ENCODE results near the gene ZMYND8. TPM values are rescaled to one million over a fixed set of nuclear protein-coding genes. Genes with fewer than 3 reads are reported as not detected.

The ZMYND8 gene
- total and polyA plus RNA-seq, 10 of the 15 experiments (the other 5 are each of a cell fraction or from before 2014, with no cell fraction given), result 12.9 to 54.8 (median 23.1) TPM

- RAD21 ChIA-PET (ENCODE audit: unreplicated experiment), result interaction anchor here (0.7 to 5.9 kb wide), 4 partner anchors 13 to 514 kb away, joined by 3 to 141 read pairs (median 4); no protein-coding TSS in a partner anchor
- Histone ChIP-seq H3K27me3 (replicated peaks in 1 of 2; ENCODE audit: control insufficient read depth in 2 of 2, insufficient read depth in 2 of 2, low read length in 1 of 2) (no peaks in the 10 kb centered on the region), H3K79me2 (ENCODE audit: control insufficient read depth, insufficient read depth, low read length) (no peaks in the 10 kb centered on the region), H3K4me1 (ENCODE audit: control insufficient read depth, insufficient read depth, low read length) (peaks cover 17% of the 10 kb centered on the region), H3K9me3 (replicated peaks; ENCODE audit: control insufficient read depth, insufficient read depth, low read length) (no peaks in the 10 kb centered on the region), H3K27ac (ENCODE audit: control insufficient read depth, insufficient read depth) (no peak overlapping the region), H3K36me3 (ENCODE audit: control insufficient read depth in 2 of 2, insufficient read depth in 2 of 2, low read length in 1 of 2) (no peaks in the 10 kb centered on the region), H3K9ac (ENCODE audit: control insufficient read depth, insufficient read depth, low read length) (no peak overlapping the region), H3K4me3 (no peak overlapping the region), H4K20me1 (ENCODE audit: control insufficient read depth, insufficient read depth) (no peaks in the 10 kb centered on the region), H3K4me2 (ENCODE audit: control insufficient read depth, insufficient read depth) (0 out of 2 replicates have a peak overlapping the region, but pooled peaks have one; percentile 2), H2AFZ (ENCODE audit: control insufficient read depth, low read depth, low read length) (no peak overlapping the region)
- BruUV-seq (replicated peaks), result no TSS peak
- WGBS (ENCODE audit: insufficient coverage, insufficient replicate concordance, low lambda C conversion rate, missing lambda C conversion rate), result 74% methylated on average over 9 of the region's 9 CpGs
- DNase-seq (ENCODE audit: low read depth, low spot score), result no peak
- no peak for ATAC-seq
- no peak for FAIRE-seq
- intact Hi-C loops (cut with micrococcal nuclease; ENCODE audit: unreplicated experiment), result no loop called here
- TF ChIP-seq RB1 (IDR thresholded peaks at IDR 0.05; ENCODE audit: borderline replicate concordance), result no peak
- TF ChIP-seq EGR1 (IDR thresholded peaks at IDR 0.05; ENCODE audit: borderline replicate concordance in 1 of 2, low read depth in 2 of 2, low read length in 2 of 2), result no peak
- no peak for TF ChIP-seq BRCA1 (IDR thresholded peaks at IDR 0.05; ENCODE audit: low read depth, low read length)
- POLR2A ChIA-PET, result interaction anchor here (0.6 to 1.2 kb wide), 4 partner anchors 42 to 494 kb away, joined by 3 to 6 read pairs (median 4); no protein-coding TSS in a partner anchor
- in situ Hi-C loops (cut with MboI), result no loop called here
- SMC1A ChIA-PET (ENCODE audit: uncharacterized antibody, unreplicated experiment), result interaction anchor here (0.6 to 7.1 kb wide), 2 partner anchors 181 to 189 kb away, joined by 3 to 140 read pairs; no protein-coding TSS in a partner anchor
- CTCF ChIA-PET, result interaction anchor here (0.6 to 16.9 kb wide), 2 partner anchors 182 to 198 kb away, joined by 4 to 326 read pairs; no protein-coding TSS in a partner anchor
Observed at GRCh38 chr20:47201074-47201730, 155.3 kb downstream of the ZMYND8 start.

GRCh38 chr20:47198996-47199552 is 157.4 kb downstream of the ZMYND8 start:
- CTCF ChIA-PET, result interaction anchor here (0.7 to 16.9 kb wide), 16 partner anchors 10 to 1421 kb away, joined by 3 to 326 read pairs (median 4); no protein-coding TSS in a partner anchor
- no peak overlapping the region for H3K4me2 ChIP-seq (ENCODE audit: control insufficient read depth, insufficient read depth)
- H3K27ac ChIP-seq (ENCODE audit: control insufficient read depth, insufficient read depth), result no peak overlapping the region
- no peaks in the 10 kb centered on the region for H3K9me3 ChIP-seq (replicated peaks; ENCODE audit: control insufficient read depth, insufficient read depth, low read length)
- DNase-seq (ENCODE audit: low read depth, low spot score) (no peak), FAIRE-seq (no peak), ATAC-seq (no peak)
- H3K9ac ChIP-seq (ENCODE audit: control insufficient read depth, insufficient read depth, low read length), result no peak overlapping the region
- in situ Hi-C loops (cut with MboI) (loop anchor here (5.0 kb wide), 1 partner anchor 183 kb away; no protein-coding TSS in a partner anchor), intact Hi-C loops (cut with micrococcal nuclease; ENCODE audit: unreplicated experiment) (loop anchor here (5.0 to 10.0 kb wide), 2 partner anchors 73 to 444 kb away; no protein-coding TSS in a partner anchor)
- H3K4me1 ChIP-seq (ENCODE audit: control insufficient read depth, insufficient read depth, low read length), result peaks cover 17% of the 10 kb centered on the region
- no peaks in the 10 kb centered on the region for H3K79me2 ChIP-seq (ENCODE audit: control insufficient read depth, insufficient read depth, low read length)
- BruUV-seq (replicated peaks), result no TSS peak
- POLR2A ChIA-PET, result interaction anchor here (2.1 kb wide), 1 partner anchor 76 kb away, joined by 5 read pairs; no protein-coding TSS in a partner anchor
- H3K27me3 ChIP-seq (replicated peaks in 1 of 2; ENCODE audit: control insufficient read depth in 2 of 2, insufficient read depth in 2 of 2, low read length in 1 of 2), result no peaks in the 10 kb centered on the region
- no peaks in the 10 kb centered on the region for H4K20me1 ChIP-seq (ENCODE audit: control insufficient read depth, insufficient read depth)
- SMC1A ChIA-PET (ENCODE audit: uncharacterized antibody, unreplicated experiment), result interaction anchor here (0.7 to 7.1 kb wide), 15 partner anchors 8 to 465 kb away, joined by 3 to 140 read pairs (median 5); partner anchors contain the start of gene ZMYND8
- no peaks in the 10 kb centered on the region for H3K36me3 ChIP-seq (ENCODE audit: control insufficient read depth in 2 of 2, insufficient read depth in 2 of 2, low read length in 1 of 2)
- no peak overlapping the region for H2AFZ ChIP-seq (ENCODE audit: control insufficient read depth, low read depth, low read length)
- 88% methylated on average over 13 of the region's 14 CpGs for WGBS (ENCODE audit: insufficient coverage, insufficient replicate concordance, low lambda C conversion rate, missing lambda C conversion rate)
- no peak overlapping the region for H3K4me3 ChIP-seq
- RAD21 ChIA-PET (ENCODE audit: unreplicated experiment), result interaction anchor here (0.8 to 5.9 kb wide), 15 partner anchors 20 to 465 kb away, joined by 3 to 141 read pairs (median 5); partner anchors contain the start of gene ZMYND8
- TF ChIP-seq NFXL1 (IDR thresholded peaks at IDR 0.05; ENCODE audit: borderline replicate concordance) (0 out of 2 replicates have a peak, but pooled peaks have one; percentile 59), BMI1 (IDR thresholded peaks at IDR 0.05; ENCODE audit: borderline replicate concordance) (no peak), ZBTB4 (CRISPR knock-in tag; IDR thresholded peaks at IDR 0.05) (no peak), CEBPZ (IDR thresholded peaks at IDR 0.05; ENCODE audit: low read depth, low read length) (no peak)

Measured in GM12878 (cell line).